OCI-LY7 (cell line): ENCODE data around the gene GCLC.

Experiments used
- EZH2phosphoT487 ChIP-seq: fragments of 200-600 bp; sonication (generic); IDR thresholded peaks from 2 replicates; pipeline ENCODE4 v1.6.1; 2018; ENCODE audit warnings: low read depth, borderline replicate concordance, mild to moderate bottlenecking, mixed run types, antibody characterized with exemption, low read length, moderate library complexity, mixed read lengths
- TF ChIP-seq, protein P1 (sequence below): fragments of 200-600 bp; sonication (generic); conservative IDR thresholded peaks from 2 replicates; pipeline ENCODE4 v1.5.1; 2014; ENCODE audit warnings: mild to moderate bottlenecking, antibody characterized with exemption, low read length, moderate library complexity, mixed read lengths

GRCh38 chr6:53530780-53531386 is 14.0 kb downstream of the GCLC start:
- TF ChIP-seq, protein P1, sequence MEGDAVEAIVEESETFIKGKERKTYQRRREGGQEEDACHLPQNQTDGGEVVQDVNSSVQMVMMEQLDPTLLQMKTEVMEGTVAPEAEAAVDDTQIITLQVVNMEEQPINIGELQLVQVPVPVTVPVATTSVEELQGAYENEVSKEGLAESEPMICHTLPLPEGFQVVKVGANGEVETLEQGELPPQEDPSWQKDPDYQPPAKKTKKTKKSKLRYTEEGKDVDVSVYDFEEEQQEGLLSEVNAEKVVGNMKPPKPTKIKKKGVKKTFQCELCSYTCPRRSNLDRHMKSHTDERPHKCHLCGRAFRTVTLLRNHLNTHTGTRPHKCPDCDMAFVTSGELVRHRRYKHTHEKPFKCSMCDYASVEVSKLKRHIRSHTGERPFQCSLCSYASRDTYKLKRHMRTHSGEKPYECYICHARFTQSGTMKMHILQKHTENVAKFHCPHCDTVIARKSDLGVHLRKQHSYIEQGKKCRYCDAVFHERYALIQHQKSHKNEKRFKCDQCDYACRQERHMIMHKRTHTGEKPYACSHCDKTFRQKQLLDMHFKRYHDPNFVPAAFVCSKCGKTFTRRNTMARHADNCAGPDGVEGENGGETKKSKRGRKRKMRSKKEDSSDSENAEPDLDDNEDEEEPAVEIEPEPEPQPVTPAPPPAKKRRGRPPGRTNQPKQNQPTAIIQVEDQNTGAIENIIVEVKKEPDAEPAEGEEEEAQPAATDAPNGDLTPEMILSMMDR: no peak
- no peak for TF ChIP-seq EZH2phosphoT487
